Measurements from ENCODE around the gene ACSL1.
A peak's percentile ranks its signal among the peaks of the same experiment; 100 is the strongest.

The ACSL1 gene

GRCh38 chr4:184732126-184732525 lies 93.6 kb downstream of the ACSL1 start:
- no peak for DNase-seq
- H3K4me3 Mint-ChIP-seq, result peak overlapping the region; percentile 98
- H3K36me3 Mint-ChIP-seq (ENCODE audit: low read depth), result peaks cover 60% of the 10 kb centered on the region
- H3K4me1 Mint-ChIP-seq (ENCODE audit: low read depth), result peaks cover 23% of the 10 kb centered on the region
- no peaks in the 10 kb centered on the region for H3K9me3 Mint-ChIP-seq
- H3K27ac Mint-ChIP-seq, result peak overlapping the region; percentile 68
- no peaks in the 10 kb centered on the region for H3K27me3 Mint-ChIP-seq

- Mint-ChIP-seq H3K36me3 (ENCODE audit: low read depth) (peaks cover 68% of the 10 kb centered on the region), H3K27ac (no peak overlapping the region), H3K9me3 (no peaks in the 10 kb centered on the region), H3K4me1 (ENCODE audit: low read depth) (peaks cover 23% of the 10 kb centered on the region), H3K27me3 (no peaks in the 10 kb centered on the region), H3K4me3 (no peak overlapping the region)
- no peak for DNase-seq
These were observed 94.7 kb downstream of the ACSL1 start for GRCh38 chr4:184731056-184731455.

- no peak overlapping the region for H3K27ac Mint-ChIP-seq
- no peaks in the 10 kb centered on the region for H3K9me3 Mint-ChIP-seq
- no peak overlapping the region for H3K4me3 Mint-ChIP-seq
- no peaks in the 10 kb centered on the region for H3K27me3 Mint-ChIP-seq
- DNase-seq, result no peak
- H3K36me3 Mint-ChIP-seq (ENCODE audit: low read depth), result peaks cover 79% of the 10 kb centered on the region
- H3K4me1 Mint-ChIP-seq (ENCODE audit: low read depth), result peaks cover 23% of the 10 kb centered on the region
These were observed 95.8 kb downstream of the ACSL1 start for GRCh38 chr4:184729946-184730345.

- Mint-ChIP-seq H3K36me3 (ENCODE audit: low read depth) (peaks cover 90% of the 10 kb centered on the region), H3K4me1 (ENCODE audit: low read depth) (peaks cover 16% of the 10 kb centered on the region), H3K27me3 (no peaks in the 10 kb centered on the region), H3K4me3 (no peak overlapping the region), H3K27ac (no peak overlapping the region), H3K9me3 (no peaks in the 10 kb centered on the region)
- no peak for DNase-seq
These were observed 96.9 kb downstream of the ACSL1 start for GRCh38 chr4:184728858-184729257.

- H3K36me3 Mint-ChIP-seq (ENCODE audit: low read depth), result peaks cover 93% of the 10 kb centered on the region
- peaks cover 10% of the 10 kb centered on the region for H3K4me1 Mint-ChIP-seq (ENCODE audit: low read depth)
- no peak overlapping the region for H3K27ac Mint-ChIP-seq
These were observed 98.3 kb downstream of the ACSL1 start for GRCh38 chr4:184727430-184727829.

GRCh38 chr4:184722798-184723197 lies 103.0 kb downstream of the ACSL1 start:
- Mint-ChIP-seq H3K36me3 (ENCODE audit: low read depth) (peaks cover 97% of the 10 kb centered on the region), H3K27me3 (no peaks in the 10 kb centered on the region), H3K27ac (no peak overlapping the region), H3K4me3 (no peak overlapping the region), H3K4me1 (ENCODE audit: low read depth) (peaks cover 1% of the 10 kb centered on the region), H3K9me3 (peaks cover 8% of the 10 kb centered on the region)
- DNase-seq, result no peak

More at GRCh38 chr4:184727430-184727829, 98.3 kb downstream of the ACSL1 start:
- Mint-ChIP-seq H3K27me3 (no peaks in the 10 kb centered on the region), H3K9me3 (no peaks in the 10 kb centered on the region), H3K4me3 (no peak overlapping the region)
- DNase-seq, result no peak

- Mint-ChIP-seq H3K27me3 (no peaks in the 10 kb centered on the region), H3K4me3 (no peak overlapping the region), H3K36me3 (ENCODE audit: low read depth) (peaks cover 98% of the 10 kb centered on the region), H3K9me3 (peaks cover 8% of the 10 kb centered on the region), H3K27ac (no peak overlapping the region), H3K4me1 (ENCODE audit: low read depth) (peaks cover 1% of the 10 kb centered on the region)
- DNase-seq, result no peak
These were observed 104.5 kb downstream of the ACSL1 start for GRCh38 chr4:184721254-184721653.

- Mint-ChIP-seq H3K4me3 (no peak overlapping the region), H3K4me1 (ENCODE audit: low read depth) (peaks cover 1% of the 10 kb centered on the region), H3K9me3 (peaks cover 8% of the 10 kb centered on the region), H3K36me3 (ENCODE audit: low read depth) (peaks cover 97% of the 10 kb centered on the region), H3K27me3 (no peaks in the 10 kb centered on the region), H3K27ac (no peak overlapping the region)
- DNase-seq, result no peak
These were observed 106.4 kb downstream of the ACSL1 start for GRCh38 chr4:184719407-184719806.

- no peak for DNase-seq
- no peak overlapping the region for H3K27ac Mint-ChIP-seq
- no peaks in the 10 kb centered on the region for H3K9me3 Mint-ChIP-seq
- peaks cover 1% of the 10 kb centered on the region for H3K4me1 Mint-ChIP-seq (ENCODE audit: low read depth)
- H3K36me3 Mint-ChIP-seq (ENCODE audit: low read depth), result peaks cover 90% of the 10 kb centered on the region
- no peak overlapping the region for H3K4me3 Mint-ChIP-seq
- no peaks in the 10 kb centered on the region for H3K27me3 Mint-ChIP-seq
These were observed 110.2 kb downstream of the ACSL1 start for GRCh38 chr4:184715526-184715925.

- peaks cover 86% of the 10 kb centered on the region for H3K36me3 Mint-ChIP-seq (ENCODE audit: low read depth)
- DNase-seq, result no peak
- H3K9me3 Mint-ChIP-seq, result no peaks in the 10 kb centered on the region
- H3K27me3 Mint-ChIP-seq, result no peaks in the 10 kb centered on the region
- peaks cover 1% of the 10 kb centered on the region for H3K4me1 Mint-ChIP-seq (ENCODE audit: low read depth)
- no peak overlapping the region for H3K4me3 Mint-ChIP-seq
- no peak overlapping the region for H3K27ac Mint-ChIP-seq
These were observed 111.9 kb downstream of the ACSL1 start for GRCh38 chr4:184713887-184714286.

- H3K27ac Mint-ChIP-seq, result no peak overlapping the region
- DNase-seq, result no peak
- H3K4me1 Mint-ChIP-seq (ENCODE audit: low read depth), result no peaks in the 10 kb centered on the region
- no peaks in the 10 kb centered on the region for H3K9me3 Mint-ChIP-seq
- H3K36me3 Mint-ChIP-seq (ENCODE audit: low read depth), result peaks cover 86% of the 10 kb centered on the region
- H3K4me3 Mint-ChIP-seq, result no peak overlapping the region
- H3K27me3 Mint-ChIP-seq, result no peaks in the 10 kb centered on the region
These were observed 113.4 kb downstream of the ACSL1 start for GRCh38 chr4:184712322-184712721.

- peaks cover 13% of the 10 kb centered on the region for H3K4me1 Mint-ChIP-seq (ENCODE audit: low read depth)
- no peak overlapping the region for H3K4me3 Mint-ChIP-seq
- no peaks in the 10 kb centered on the region for H3K27me3 Mint-ChIP-seq
- no peak overlapping the region for H3K27ac Mint-ChIP-seq
- H3K36me3 Mint-ChIP-seq (ENCODE audit: low read depth), result peaks cover 88% of the 10 kb centered on the region
- no peak for DNase-seq
- H3K9me3 Mint-ChIP-seq, result no peaks in the 10 kb centered on the region
These were observed 119.3 kb downstream of the ACSL1 start for GRCh38 chr4:184706453-184706852.

- Mint-ChIP-seq H3K4me3 (no peak overlapping the region), H3K27ac (no peak overlapping the region), H3K4me1 (ENCODE audit: low read depth) (peaks cover 13% of the 10 kb centered on the region), H3K27me3 (no peaks in the 10 kb centered on the region), H3K9me3 (no peaks in the 10 kb centered on the region), H3K36me3 (ENCODE audit: low read depth) (peaks cover 88% of the 10 kb centered on the region)
- no peak for DNase-seq
These were observed 120.1 kb downstream of the ACSL1 start for GRCh38 chr4:184705692-184706091.
